ENCODE results near the gene RPS27. TPM values are rescaled to one million over a fixed set of nuclear protein-coding genes. Genes with fewer than 3 reads are reported as not detected.

RPS27 gene
- 1,797 and 2,271 TPM in 2 replicates for total RNA-seq

DNA sequence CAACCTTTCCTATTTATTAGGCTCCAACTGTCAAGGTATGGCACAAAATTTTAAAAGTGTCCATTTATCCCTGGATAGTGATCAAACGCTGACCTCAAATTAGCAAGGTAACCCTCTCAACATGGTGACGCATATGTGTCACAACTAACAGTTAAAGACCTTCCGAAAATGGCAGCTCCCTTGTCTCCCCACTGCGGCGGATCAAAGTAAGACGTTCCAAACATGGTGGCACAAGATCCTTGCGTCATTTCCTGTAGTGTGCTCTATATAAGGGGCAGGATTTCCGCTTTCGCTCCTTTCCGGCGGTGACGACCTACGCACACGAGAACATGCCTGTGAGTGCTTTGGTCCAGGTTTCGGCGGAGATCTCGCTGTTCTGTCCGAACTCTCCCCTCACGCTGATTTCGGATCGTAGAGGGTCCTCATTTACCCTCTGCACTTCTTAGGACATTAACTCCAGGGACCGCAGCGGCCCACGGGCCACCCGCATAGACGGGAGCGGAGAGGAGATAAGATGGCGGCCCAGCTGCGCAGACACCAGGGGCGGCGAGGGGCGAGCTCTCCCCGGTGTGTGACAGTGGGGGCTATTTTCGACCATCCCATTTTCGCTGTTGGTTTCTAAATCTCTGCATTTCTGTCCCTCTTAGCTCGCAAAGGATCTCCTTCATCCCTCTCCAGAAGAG, at the start of gene RPS27:
TSS of gene RPS27 (plus strand) at position 295 of the 683 bp plus-strand sequence. CDS start at position 330, 35 bp downstream.

DNA sequence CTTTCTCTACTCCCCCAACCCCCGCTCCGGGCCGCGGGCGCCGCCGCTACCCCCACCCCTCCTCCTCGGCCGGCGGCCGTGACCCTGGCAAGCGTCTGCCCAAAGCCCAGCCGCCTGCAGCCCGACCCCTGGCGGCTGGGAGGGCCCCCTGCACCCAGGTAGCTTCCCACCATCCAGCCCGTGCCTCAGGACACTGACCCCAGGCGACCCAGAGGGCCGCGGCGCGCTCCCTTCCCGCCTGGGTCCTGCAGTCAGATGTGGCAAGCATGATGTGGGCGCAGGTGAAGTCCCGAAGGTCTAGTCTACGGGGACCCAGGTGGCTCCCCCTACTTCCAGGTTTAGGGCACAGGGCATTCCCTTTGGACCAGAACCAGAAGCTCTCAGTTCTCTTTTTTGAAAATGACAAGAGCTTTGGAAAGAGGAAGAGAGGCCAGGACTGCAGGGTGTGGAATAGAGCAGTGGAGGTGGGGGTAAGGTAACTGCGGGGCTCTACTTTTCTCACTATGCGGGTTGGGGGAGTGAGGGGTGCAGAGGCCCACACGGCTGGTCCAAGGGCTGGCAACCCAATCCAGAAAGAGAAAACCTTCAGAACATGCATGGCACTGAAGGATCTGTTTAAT, 43.8 kb upstream of the RPS27 start, which contains the start of gene DENND4B:
TSS of gene DENND4B (minus strand) at position 97 of the 620 bp plus-strand sequence. CDS start 2,344 bp downstream, outside the sequence.

DNA sequence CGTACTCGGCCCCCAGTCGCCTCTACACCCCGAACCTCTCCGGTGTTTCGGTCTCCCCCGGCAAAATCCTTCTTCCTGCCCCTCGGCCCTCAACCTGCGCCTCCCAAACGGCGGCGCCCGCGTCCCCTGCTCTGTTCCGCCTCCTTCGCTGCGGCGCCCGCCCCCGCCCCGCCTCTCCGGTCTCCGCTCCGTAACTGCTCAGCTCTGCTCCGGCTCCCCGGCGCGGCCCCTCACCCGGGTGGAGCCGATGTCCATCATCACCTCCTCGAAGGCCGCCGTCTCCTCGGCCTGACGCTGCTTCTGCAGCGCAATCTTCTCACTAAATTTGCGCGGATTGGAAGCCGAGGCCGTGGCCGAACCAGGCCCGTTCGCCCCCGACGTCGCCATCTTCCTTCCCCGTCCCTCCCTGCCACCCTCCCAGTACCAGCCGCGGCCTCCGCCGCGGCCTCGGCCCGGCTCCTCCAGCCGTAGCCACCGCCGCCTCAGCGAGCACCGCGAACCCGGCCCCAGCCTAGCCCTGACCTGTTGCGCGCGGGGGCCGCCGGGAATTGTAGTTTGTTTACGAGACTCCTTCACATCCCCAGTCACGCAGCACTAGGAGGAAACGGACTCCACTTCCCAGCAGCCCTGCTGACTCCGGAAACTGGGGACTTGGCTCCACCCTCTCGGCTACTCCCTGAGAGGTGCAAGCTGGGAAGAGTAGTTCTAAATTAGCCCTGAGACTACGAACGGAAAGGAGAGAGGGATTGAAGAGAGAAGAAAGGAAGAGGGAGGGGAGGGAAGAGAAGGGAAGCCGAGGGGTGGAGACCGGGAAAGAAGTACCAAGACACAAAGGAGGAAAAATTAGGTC, 32.2 kb upstream of the RPS27 start, which contains the start of gene CRTC2:
TSS of gene CRTC2 (minus strand) at position 502 of the 850 bp plus-strand sequence. CDS start at position 387, 115 bp downstream.

DNA sequence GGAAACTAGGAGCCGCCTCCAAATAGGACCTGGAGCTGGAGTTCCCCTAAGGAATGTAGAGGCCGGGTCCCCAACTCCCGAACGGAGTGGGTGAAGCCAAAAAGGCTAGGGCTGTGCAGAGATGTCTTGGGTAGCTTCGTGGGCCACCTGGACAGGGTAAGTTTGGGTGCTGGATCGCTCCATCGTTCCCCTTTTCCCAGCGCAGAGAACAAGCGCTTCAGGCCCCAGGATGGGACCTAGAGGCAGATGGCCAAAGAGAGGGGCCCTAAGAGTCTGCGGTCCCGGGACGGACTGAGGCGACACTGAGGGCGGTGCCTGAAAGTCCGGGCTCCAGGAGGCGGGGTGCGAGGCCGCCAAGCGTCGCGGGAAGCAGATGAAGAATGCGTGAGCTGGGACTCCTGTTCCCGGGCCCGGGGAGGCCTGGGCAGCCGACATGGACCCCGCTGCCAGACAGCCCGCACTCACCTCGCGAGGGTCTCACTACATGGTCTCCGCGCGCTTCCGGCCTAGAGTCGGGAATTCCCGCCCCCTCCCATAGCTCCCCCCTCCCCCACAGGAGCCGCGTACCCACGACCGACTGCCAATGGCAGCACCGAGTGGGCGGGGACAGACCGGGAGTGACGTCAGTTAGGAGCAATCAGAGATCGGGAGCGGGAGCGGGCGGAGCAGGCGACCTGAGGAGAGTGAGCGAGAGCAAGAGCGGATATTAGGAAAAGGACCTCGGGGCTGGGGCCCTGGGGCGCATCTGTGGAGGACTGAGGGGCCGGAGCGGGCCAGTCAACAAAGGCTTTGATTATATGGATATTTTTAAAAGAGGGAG, 27.3 kb upstream of the RPS27 start, which contains the start of gene SLC39A1:
TSS of gene SLC39A1 (minus strand) at position 508 of the 820 bp plus-strand sequence. CDS start 822 bp downstream, outside the sequence.

DNA sequence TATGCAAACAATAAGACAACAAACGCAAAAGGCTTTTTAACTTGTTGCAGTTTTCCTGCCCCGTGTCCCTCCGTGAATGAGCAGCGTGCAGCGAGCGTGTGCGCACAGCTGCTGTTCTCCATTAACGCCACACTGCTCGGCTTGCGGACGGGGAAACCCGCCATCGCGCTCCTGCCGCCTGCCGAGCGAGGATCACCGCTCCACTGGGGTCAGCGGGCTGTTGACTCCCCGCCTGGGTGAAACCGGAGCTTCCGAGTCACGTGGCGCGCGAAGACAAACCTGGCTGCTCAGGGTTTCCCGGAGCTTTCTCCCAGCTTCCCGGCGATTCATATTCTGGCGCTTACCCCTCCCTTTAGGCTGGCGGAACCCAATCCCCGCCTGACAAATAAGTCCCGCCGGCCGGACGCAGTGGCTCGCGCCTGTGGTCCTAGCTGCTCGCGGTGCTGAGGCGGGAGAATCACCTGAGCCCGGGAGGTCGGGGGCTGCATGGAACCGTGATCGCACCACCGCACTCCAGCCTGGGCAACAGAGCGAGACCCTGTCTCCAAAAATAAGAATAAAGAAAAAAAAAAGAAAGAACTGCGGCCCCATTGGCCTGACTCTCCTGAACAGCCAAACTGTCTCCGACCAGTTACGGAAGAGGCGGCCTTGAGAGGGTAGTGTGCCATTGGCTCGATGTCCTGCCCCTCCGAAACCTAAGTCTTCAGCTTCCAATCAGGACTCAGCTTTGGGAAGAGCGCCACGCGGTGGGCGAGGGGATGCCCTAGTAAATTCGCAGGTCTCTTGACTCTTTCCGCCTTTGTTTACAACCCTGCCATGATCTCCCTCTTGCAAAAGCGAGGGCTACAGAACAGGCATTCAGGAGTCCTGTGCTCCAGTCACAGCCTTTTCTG, 23.2 kb upstream of the RPS27 start, which contains the start of gene CREB3L4:
TSS of gene CREB3L4 (plus strand) at position 796 of the 893 bp plus-strand sequence. CDS start 624 bp downstream, outside the sequence.

DNA sequence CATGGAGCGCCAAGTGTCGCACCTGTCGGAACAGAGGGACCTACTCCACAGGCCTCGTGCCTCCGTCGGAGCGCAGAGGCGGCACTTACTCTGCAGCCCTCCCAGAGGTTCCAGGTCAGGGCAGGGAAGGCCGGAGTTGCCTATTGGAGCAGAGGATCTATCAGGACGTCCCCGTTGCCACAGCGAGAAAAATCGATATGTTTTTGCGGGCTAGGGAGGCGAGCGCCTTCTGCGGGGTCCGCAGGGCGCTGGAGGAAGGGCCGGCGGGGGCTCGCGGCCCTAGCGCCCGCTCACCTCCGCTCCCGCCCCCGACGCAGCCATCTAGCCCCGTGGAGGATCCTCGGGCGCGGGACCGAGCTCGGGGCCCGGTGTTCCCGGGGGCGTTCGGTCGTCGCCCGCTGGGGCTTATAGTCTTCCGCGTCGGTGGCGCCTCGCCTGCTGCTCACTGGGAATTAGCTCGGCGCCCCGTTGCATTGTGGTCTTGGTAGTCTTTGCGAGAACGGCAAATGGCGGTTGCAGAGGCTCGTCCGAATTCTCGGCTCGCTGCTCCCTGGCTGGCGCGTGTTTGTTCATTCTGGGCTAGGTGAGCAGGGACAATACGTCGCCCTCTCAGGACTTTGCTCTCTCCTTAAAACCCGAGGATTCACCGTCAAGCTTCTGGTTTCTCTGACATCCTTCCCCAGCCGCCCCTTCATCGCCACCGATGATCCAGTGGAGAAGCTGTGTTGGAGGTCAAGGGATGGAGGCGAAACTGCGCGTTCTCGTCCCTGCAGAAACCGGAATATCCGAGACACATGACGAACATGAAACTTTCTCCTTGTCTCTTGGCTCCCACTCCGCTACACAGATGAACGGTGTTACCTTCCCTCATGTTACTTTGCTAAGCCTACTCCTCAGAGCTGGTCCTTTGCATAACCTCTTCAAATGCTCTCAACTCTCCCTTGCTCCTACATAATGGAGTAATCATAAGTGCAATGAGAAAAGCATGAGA, 13.0 kb upstream of the RPS27 start, which contains the start of gene JTB:
TSS of gene JTB (minus strand) at position 425 of the 991 bp plus-strand sequence. CDS start at position 3, 422 bp downstream.

DNA sequence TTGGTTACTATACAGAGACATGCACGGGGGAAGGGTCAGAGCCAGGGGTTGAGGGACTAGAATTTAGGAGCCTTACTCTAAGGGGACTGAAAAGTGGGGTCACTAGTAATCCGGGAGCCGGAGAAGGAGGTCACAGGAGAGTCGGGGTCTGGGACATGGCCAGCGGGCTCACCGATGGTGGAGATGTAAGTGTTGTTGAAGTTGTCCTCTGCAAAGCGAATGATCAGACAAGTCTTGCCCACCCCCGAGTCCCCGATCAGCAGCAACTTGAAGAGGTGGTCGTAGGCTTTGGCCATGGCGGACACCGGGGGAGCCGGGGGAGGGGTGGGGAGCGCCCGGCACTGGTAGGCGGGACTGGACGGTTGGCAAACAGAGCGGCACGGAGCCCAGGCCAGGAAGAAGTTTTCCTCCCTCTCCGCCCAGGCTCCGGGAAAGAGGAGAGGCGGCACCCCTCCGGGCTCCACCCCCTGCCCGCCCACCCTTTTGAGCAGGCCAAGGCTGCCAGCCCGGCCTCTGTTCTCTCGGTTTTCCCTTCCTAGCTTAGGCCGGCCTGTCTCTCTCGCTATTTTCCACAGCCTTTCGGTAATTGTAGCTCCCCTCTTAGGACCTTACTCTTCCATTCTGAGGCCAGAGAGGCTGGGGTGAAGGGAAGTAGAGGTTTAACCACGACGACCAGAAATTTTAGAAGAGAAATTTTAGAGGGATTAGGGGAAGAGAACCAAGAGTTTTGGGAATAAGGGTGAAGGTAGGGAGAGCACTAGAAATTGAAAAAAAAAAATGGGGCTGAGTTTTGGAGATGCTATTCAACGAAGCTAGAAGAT, 4.4 kb upstream of the RPS27 start, which contains the start of gene RAB13:
TSS of gene RAB13 (minus strand) at position 399 of the 821 bp plus-strand sequence. CDS start at position 296, 103 bp downstream.

Other genes with a start within 250 kb of the RPS27 start
- 10.7 and 11.6 TPM in 2 replicates for gene SLC27A3, start 215.4 kb upstream of the RPS27 start, total RNA-seq
- 2.6 and 4.7 TPM in 2 replicates for gene GATAD2B, start 67.8 kb upstream of the RPS27 start, total RNA-seq
- gene DENND4B, start 44.0 kb upstream of the RPS27 start, total RNA-seq = 12.4 and 13.9 TPM in 2 replicates
- gene CRTC2, start 32.1 kb upstream of the RPS27 start, total RNA-seq = 2.6 and 2.8 TPM in 2 replicates
- gene SLC39A1, start 27.2 kb upstream of the RPS27 start, total RNA-seq = 101 and 104 TPM in 2 replicates
- gene CREB3L4, start 22.9 kb upstream of the RPS27 start, total RNA-seq = 6.5 and 7.6 TPM in 2 replicates
- 97.8 and 120 TPM in 2 replicates for gene JTB, start 13.1 kb upstream of the RPS27 start, total RNA-seq
- 91.4 and 101 TPM in 2 replicates for gene RAB13, start 4.4 kb upstream of the RPS27 start, total RNA-seq
- gene NUP210L, start 164.3 kb downstream of the RPS27 start, total RNA-seq = 0.12 and 0.13 TPM in 2 replicates
- gene TPM3, start 201.3 kb downstream of the RPS27 start, total RNA-seq = 595 and 615 TPM in 2 replicates
- gene CFAP141, start 215.6 kb downstream of the RPS27 start, total RNA-seq = not detected in 2 replicates
- gene UBAP2L, start 230.2 kb downstream of the RPS27 start, total RNA-seq = 66.3 and 85.6 TPM in 2 replicates